ENCODE data around the gene DHRS1.

- TF ChIP-seq, protein P1, sequence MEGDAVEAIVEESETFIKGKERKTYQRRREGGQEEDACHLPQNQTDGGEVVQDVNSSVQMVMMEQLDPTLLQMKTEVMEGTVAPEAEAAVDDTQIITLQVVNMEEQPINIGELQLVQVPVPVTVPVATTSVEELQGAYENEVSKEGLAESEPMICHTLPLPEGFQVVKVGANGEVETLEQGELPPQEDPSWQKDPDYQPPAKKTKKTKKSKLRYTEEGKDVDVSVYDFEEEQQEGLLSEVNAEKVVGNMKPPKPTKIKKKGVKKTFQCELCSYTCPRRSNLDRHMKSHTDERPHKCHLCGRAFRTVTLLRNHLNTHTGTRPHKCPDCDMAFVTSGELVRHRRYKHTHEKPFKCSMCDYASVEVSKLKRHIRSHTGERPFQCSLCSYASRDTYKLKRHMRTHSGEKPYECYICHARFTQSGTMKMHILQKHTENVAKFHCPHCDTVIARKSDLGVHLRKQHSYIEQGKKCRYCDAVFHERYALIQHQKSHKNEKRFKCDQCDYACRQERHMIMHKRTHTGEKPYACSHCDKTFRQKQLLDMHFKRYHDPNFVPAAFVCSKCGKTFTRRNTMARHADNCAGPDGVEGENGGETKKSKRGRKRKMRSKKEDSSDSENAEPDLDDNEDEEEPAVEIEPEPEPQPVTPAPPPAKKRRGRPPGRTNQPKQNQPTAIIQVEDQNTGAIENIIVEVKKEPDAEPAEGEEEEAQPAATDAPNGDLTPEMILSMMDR (conservative IDR thresholded peaks at IDR 0.05 in 1 of 2, IDR thresholded peaks at IDR 0.05 in 1 of 2; ENCODE audit: low read depth in 1 of 2, low read length in 2 of 2), result no peak
- no peak for TF ChIP-seq EZH2 (IDR thresholded peaks at IDR 0.05; ENCODE audit: low read length, missing control alignments)
Measured at GRCh38 chr14:24330973-24331674, 31.5 kb upstream of the DHRS1 start.
